ENCODE measurements around the gene ESYT2.
"Not testable (repeated sequence)": the region's sequence is repeated elsewhere in the genome, so short reads cannot be mapped to it uniquely, and the experiment has no call there.

ESYT2 gene

DNA sequence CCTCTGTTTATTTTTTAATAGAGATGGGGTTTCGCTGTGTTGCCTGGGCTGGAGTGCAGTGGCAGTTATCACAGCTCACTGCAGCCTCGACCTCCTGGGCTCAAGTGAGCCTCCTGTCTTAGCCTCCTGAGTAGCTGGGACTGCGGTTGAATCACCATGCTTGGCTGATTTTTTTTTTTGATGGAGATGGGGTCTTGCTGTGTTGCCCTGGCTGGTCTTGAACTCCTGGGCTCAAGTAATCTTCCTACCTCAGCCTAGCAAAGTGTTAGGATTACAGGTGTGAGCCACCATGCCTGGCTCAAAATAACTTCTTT lies 35.2 kb upstream of the ESYT2 start:
- Histone ChIP-seq H3K9ac (ENCODE audit: low read length) (no peak overlapping the region), H2AFZ (ENCODE audit: low read length) (no peak overlapping the region), H3K4me1 (ENCODE audit: low read length) (peaks cover 2% of the 10 kb centered on the region; the same call in 1 of the 2 replicates), H3K4me3 (ENCODE audit: low read length) (no peak overlapping the region), H3K27me3 (replicated peaks; ENCODE audit: insufficient read depth, low read length) (no peaks in the 10 kb centered on the region), H3K9me2 (replicated peaks; ENCODE audit: insufficient read depth, low read length) (no peaks in the 10 kb centered on the region), H3K4me2 (ENCODE audit: low read depth, low read length) (no peak overlapping the region), H4K20me1 (ENCODE audit: insufficient read depth, low read length) (no peaks in the 10 kb centered on the region), H3K27ac (ENCODE audit: low read length) (no peak overlapping the region), H3F3A (ENCODE audit: insufficient read depth, low read length) (no peaks in the 10 kb centered on the region), H3K79me2 (ENCODE audit: low read length) (no peaks in the 10 kb centered on the region), H3K9me3 (replicated peaks; ENCODE audit: insufficient read depth, low read length) (no peaks in the 10 kb centered on the region), H3K36me3 (replicated peaks; ENCODE audit: insufficient read depth, low read length) (no peaks in the 10 kb centered on the region)
- no peak for DNase-seq
- TF ChIP-seq EZH2 (optimal IDR thresholded peaks at IDR 0.05; ENCODE audit: low read depth, low read length) (no peak), CTCF (IDR thresholded peaks at IDR 0.05; ENCODE audit: low read length) (no peak), EZH2phosphoT487 (IDR thresholded peaks at IDR 0.05; ENCODE audit: low read length) (no peak)

- H3K27ac ChIP-seq (ENCODE audit: low read length) = no peak overlapping the region
- peak overlapping the region; percentile 42 for H3K4me2 ChIP-seq (ENCODE audit: low read depth, low read length)
- peak overlapping the region; percentile 53 for H3K4me3 ChIP-seq (ENCODE audit: low read length)
- no peaks in the 10 kb centered on the region for H3K9me2 ChIP-seq (replicated peaks; ENCODE audit: insufficient read depth, low read length)
- TF ChIP-seq EZH2 (optimal IDR thresholded peaks at IDR 0.05; ENCODE audit: low read depth, low read length) = no peak
- no peak for TF ChIP-seq EZH2phosphoT487 (IDR thresholded peaks at IDR 0.05; ENCODE audit: low read length)
- TF ChIP-seq CTCF (IDR thresholded peaks at IDR 0.05; ENCODE audit: low read length) = no peak
- peak overlapping the region; percentile 47; the same call in 1 of the 2 replicates for H2AFZ ChIP-seq (ENCODE audit: low read length)
- no peaks in the 10 kb centered on the region for H3K36me3 ChIP-seq (replicated peaks; ENCODE audit: insufficient read depth, low read length)
- H3K27me3 ChIP-seq (replicated peaks; ENCODE audit: insufficient read depth, low read length) = no peaks in the 10 kb centered on the region
- H3F3A ChIP-seq (ENCODE audit: insufficient read depth, low read length) = no peaks in the 10 kb centered on the region
- no peaks in the 10 kb centered on the region for H3K9me3 ChIP-seq (replicated peaks; ENCODE audit: insufficient read depth, low read length)
- DNase-seq = no peak
- no peaks in the 10 kb centered on the region for H3K79me2 ChIP-seq (ENCODE audit: low read length)
- H3K9ac ChIP-seq (ENCODE audit: low read length) = peak overlapping the region; percentile 16; the same call in 1 of the 2 replicates
- H4K20me1 ChIP-seq (ENCODE audit: insufficient read depth, low read length) = no peaks in the 10 kb centered on the region
- peaks cover 2% of the 10 kb centered on the region; the same call in 1 of the 2 replicates for H3K4me1 ChIP-seq (ENCODE audit: low read length)
Measured at GRCh38 chr7:158863611-158864506, 34.5 kb upstream of the ESYT2 start.

GRCh38 chr7:158862985-158863610 lies 33.8 kb upstream of the ESYT2 start:
- DNase-seq = peak; percentile 66
- not testable (repeated sequence) for H3K4me1 ChIP-seq (ENCODE audit: low read length); H3K36me3 ChIP-seq (replicated peaks; ENCODE audit: insufficient read depth, low read length); H4K20me1 ChIP-seq (ENCODE audit: insufficient read depth, low read length); H3K27ac ChIP-seq (ENCODE audit: low read length); H3F3A ChIP-seq (ENCODE audit: insufficient read depth, low read length); H3K79me2 ChIP-seq (ENCODE audit: low read length); H3K9me2 ChIP-seq (replicated peaks; ENCODE audit: insufficient read depth, low read length); H3K27me3 ChIP-seq (replicated peaks; ENCODE audit: insufficient read depth, low read length); H3K9me3 ChIP-seq (replicated peaks; ENCODE audit: insufficient read depth, low read length)
- Histone ChIP-seq H2AFZ (ENCODE audit: low read length) (peak overlapping the region; percentile 47; the same call in 1 of the 2 replicates), H3K9ac (ENCODE audit: low read length) (peak overlapping the region; percentile 16; the same call in 1 of the 2 replicates), H3K4me2 (ENCODE audit: low read depth, low read length) (peak overlapping the region; percentile 42; the same call in 1 of the 2 replicates), H3K4me3 (ENCODE audit: low read length) (peak overlapping the region; percentile 53)
